RPMI7951 (cell line): ENCODE data around the gene MYRF. TPM values are rescaled to one million over a fixed set of nuclear protein-coding genes. Genes with fewer than 3 reads are reported as not detected.

Experiments used
- DNase-seq: peaks from one replicate; pipeline ENCODE4 v3.0.0-alpha.2; 2012; ENCODE audit warnings: low read depth
- total RNA-seq: library from RNA; depleted of rRNA; stranded (reverse); fragments of >200 nt; shearing (Covaris generic); gene quantifications from 2 replicates; pipeline ENCODE4 v1.2.3, GENCODE V29; 2014

MYRF gene
- total RNA-seq, 1 experiment from 2014 or later, result 0.12 TPM

DNA sequence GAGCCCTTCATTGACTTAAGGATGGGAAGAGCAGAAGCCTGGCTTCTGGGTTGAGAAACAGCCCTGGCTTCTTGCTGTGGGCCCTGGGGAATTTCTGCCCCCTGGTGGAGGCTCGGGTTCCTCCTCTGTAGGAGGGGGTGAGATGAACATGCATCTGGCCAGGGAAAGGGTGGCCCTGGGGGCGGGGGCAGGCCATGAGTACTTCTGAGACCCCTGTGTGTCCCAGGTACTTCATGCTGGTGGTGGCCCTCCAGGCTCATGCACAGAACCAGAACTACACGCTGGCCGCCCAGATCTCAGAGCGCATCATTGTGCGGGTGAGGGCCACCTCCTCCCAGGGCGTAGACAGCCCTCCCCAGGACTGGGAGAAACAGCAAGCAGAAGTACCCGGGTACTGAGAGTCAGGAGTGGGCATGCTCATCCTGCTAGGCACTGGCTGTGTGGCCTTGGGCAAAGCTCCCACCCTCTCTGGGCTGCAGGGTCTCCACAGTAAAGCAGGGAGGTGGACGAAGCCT lies 24.2 kb downstream of the MYRF start:
- DNase-seq, result peak; percentile 38

DNA sequence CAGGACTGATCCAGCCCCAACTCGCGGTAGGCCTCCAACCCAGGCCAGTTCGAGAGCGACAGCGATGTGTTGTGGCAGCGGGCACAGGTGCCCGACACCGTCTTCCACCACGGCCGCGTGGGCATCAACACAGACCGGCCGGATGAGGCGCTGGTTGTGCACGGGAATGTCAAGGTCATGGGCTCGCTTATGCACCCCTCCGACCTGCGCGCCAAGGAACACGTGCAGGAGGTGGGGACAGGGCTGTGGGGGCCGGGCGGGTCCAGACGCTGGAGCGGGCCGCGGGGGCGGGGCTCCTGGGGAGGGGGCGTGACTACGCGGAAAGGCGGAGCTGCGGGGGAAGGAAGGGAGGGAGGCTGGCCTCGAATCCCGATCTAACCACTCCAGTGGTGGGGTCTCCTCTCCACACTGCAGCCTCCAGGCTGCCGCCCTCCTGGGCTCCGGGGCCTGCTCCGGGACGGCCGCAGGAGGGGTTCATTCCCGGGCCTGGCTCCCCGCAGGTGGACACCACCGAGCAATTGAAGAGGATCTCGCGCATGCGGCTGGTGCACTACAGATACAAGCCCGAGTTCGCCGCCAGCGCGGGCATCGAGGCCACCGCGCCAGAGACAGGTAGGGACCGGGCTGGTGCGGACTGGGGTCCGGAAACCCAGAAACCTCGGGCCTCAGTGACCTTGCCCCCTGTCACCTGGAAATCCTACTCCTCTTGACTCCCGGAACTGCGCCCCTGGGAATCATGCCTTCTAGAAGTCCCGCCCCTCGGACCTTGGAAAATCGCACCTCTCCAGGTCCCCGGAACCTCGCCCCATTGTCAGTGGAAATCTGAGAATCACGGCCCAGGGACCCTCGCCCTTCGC lies 25.0 kb downstream of the MYRF start:
- peak; percentile 22 for DNase-seq

DNA sequence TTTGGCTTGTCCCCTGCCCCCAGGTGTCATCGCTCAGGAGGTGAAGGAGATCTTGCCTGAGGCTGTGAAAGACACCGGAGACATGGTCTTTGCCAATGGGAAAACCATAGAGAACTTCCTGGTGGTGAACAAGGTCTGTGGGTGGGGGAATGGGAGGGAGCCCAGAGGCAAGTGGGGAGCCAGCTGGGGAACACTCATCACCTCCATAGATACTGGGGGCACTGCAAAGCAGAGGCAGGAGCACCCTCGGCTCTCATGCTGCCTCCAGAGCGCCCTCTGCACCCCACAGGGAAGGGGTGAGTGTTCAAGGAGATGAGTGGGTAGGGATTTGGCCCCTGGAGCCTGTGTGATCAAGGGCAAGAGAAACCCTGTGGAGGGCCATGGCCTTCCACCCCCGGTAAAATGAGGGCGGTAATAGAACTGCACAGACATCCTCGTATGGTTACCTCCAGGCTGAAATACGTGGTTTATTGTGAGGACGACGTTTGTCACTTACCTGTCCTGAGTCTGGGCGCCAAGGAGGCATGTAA lies 26.0 kb downstream of the MYRF start:
- no peak for DNase-seq

DNA sequence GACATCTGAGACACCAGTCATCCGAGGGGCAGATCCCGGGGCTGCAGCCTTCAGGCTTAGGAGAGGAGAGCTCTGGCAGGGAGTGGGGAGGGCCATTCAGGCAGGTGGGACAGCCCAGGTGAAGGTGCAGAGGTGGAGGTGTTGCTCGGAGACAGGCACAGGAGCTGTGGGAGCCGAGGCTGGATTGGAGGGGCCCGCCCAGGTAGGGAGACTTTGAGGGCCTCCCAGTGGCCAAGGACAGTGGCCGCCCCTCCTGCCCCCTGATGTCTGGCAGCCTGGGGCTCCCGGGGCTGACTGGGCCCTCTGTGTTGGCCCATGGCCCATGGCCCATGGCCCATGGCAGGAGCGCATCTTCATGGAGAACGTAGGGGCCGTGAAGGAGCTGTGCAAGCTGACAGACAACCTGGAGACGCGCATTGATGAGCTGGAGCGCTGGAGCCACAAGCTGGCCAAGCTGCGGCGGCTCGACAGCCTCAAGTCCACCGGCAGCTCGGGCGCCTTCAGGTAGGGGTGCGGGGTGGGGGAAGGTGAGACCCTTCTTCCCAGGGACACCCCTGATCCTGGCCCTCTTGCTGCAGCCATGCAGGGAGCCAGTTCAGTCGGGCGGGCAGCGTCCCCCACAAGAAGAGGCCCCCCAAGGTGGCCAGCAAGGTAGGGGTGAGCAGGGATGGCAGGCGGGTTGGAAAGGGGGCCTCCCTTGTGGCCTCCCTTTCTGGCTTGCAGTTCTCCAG lies 26.6 kb downstream of the MYRF start:
- no peak for DNase-seq

DNA sequence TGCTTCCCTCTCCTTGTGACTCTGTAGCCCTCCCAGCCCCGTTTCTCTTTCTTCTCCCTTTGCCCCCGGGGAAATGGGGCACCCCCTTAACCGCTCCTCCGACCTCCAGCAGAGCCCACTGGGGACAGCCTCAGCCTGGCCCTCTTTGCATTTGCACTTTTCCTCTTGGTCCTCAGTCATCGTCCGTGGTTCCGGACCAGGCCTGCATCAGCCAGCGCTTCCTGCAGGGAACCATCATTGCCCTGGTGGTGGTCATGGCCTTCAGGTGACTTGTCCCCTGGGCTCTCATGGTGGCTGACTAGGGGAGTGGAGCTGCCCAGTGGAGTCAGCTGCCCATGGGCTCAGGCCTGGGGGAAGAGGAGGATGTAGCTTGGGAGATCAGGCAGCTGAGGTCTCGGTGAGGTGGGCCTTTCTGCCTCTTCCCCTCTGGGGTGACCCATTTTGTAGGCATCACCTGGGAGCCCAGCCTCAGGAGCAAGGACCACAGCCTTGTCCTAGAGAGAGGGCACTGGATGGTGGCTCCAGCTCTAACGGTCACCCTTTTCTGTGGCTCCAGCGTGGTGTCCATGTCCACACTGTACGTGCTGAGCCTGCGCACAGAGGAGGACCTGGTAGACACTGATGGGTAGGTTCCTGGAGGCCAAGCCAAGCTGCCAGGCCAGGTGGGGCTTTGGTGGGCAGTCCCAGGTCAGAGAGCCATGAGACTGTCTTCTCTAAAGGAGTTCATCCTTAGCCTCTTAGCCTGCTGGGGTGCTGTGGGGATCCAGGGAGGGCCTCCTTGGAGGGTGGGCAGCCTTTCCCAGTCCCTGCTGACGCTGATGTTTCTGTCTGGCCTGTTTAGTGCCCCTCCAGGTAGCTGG lies 27.5 kb downstream of the MYRF start:
- DNase-seq, result no peak

DNA sequence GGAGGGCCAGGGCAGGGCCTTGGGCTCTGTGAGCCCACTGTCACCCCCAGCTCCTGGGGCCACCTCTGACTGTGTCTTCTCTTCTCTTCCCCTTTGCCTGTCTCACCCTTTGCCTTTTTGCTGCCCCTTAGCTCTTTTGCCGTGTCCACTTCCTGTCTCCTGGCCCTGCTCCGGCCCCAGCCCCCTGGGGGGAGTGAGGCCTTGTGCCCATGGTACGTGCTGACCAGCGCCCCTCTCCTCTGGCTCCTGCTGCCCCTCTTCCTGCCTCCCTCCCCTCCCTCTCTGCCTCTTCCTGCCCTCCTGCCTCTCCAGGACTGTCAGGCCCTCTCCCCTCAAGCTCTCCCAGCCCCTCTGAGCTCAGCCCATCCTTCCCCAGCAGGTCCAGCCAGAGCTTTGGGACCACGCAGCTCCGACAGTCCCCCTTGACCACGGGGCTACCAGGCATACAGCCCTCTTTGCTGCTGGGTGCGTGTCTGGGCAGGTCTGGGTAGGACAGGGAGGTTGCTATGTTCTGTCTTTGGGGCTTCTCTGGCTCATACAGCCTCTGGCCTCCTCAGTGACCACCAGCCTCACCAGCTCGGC lies 28.2 kb downstream of the MYRF start:
- no peak for DNase-seq

DNA sequence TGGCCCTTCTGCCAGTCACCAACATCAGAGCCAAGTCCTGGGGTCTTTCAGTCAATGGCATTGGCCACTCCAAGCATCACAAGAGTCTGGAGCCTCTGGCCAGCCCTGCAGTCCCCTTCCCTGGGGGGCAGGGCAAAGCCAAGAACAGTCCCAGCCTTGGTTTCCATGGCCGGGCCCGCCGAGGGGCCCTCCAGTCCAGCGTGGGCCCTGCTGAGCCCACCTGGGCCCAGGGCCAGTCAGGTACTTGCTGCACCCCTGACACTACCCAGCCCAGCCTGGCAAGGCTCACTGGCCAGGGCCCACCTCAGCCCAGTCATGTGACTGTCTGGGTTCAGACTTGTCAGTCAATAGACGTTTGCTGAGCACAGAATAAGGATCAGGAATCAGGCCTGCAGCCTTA lies 29.1 kb downstream of the MYRF start:
- DNase-seq, result no peak

DNA sequence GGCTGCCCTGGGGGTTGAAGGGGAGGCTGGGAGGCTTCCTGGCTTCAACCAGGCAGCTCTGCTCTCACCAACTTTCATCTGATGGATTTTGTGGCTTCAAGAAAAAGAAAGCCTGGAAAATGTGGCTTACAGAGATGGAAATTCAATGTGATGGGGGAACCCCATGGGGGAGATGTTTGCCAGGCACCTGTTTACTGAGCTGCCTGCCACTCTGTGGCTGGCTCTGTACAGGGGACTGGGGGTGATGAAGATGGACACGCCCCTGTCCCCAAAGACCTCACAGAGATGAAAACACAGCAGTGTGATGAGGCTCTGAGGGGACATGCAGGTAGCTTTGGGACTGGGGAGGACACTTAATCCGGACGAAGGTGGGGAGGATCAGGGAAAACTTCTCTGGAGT lies 29.9 kb downstream of the MYRF start:
- DNase-seq, result no peak

DNA sequence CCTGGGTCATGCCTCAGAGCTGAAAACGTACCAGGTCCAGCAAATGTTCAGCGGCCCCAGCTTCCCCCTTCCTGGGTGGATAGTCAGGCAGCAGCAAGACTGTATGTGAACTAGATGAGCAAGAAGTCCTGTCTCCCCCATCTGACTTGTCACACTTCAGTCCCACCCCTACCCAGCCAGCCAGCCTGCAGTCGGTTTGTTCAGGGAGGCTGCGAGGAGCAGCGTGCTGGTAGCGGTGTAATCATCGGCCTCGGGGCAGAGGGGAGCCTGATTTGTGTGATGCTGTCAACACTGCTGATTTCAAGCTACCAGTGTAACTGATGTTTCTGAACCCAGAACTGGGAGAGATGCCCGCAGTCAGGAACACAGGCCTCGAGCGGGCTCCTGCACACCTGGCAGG lies 30.4 kb downstream of the MYRF start:
- DNase-seq, result no peak

DNA sequence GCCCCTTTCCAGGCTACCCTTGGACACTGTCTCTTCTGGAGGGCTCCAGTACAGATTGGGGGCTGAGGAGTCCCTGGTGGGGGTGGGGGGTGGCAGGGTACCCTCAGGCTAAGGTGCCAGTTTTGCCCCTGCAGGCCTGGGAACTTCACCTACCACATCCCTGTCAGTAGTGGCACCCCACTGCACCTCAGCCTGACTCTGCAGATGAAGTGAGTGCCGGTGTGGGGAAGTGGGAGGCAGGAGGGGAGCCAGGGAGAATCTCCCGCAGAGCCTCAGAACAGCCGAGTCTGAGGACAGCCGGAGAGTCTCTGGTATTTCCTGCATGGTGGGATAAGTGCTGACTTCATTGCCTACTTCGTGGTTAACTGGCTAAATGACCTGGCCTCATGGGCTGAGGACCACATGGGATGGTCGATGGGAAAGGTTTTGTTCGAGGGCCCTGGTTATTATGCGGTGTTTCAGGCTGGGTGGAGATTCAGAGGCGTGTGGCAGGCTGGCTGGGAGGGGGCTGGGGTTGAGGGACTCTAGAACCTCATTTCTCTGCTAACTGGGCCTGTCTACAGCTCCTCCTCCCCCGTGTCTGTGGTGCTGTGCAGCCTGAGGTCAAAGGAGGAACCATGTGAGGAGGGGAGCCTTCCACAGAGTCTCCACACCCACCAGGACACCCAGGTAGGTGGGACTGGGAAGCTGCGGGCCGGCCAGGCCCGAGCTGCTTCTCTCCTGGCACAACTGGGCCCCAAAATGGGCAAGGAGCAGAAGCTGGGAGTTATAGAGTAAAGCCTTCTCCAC lies 31.5 kb downstream of the MYRF start:
- no peak for DNase-seq

DNA sequence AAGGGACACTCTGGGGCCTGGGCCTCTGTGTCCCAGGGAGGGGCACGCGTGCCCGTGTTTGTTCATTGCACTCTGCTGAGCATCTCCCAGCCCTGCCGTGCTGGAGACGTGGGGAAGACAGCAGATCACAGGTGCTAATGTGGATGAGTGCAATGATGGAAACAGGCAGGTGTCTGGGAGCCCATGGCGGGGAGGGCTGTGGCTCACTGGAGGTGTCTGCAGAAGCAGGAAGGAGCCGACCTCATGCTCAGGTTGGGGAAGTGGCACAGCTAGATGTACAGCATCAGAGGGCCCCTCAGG lies 32.0 kb downstream of the MYRF start:
- DNase-seq, result no peak

DNA sequence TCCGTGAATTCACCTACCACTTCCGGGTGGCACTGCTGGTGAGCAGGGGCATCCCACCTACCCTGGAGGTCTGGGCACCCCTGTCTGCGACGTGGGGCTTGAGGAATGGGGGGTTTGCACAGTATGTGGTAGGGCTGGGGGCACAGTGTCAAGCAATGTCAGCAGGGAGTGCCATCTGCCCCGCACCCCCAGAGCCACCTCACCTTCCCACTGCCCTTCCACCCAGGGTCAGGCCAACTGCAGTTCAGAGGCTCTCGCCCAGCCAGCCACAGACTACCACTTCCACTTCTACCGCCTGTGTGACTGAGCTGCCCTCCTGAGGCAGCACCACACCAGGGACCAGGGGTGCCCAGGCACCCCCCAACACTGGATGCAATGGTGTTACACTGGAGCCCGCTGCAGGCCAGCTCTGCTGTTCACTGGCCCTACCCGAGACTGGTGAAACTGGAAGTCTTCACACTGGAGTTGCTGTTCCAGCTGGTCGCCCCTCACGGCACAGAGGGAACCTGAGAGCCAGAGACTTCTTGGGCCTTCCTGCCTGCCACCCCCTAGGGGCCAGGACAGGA lies 33.5 kb downstream of the MYRF start:
- no peak for DNase-seq

DNA sequence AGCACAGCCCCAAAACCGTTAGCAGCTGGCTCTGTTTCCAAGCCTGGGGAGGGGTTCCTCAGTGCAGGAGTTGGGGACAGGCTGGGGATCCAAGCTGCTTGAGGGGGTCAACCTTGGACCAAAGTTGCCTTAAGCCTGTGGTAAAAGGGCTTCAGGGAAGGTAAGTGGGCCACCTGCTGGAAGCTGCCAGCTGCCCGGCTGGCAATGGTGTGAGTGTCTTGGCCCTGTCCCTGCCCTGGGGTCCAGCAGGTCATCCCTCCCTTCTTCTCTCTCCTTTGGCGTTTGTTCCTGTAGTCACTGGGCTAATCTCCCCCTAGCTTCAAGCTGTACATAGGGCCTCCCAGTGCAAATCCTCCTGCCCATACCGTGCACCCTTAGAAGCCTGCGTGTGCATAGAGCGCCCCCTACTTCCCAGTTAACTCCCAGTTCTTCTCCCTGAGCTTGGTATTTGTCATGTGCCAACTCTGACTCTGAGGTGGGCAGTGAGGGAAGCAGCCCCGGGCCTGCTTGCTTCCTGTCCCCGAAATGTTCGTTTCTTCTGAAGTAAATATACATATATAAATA lies 35.6 kb downstream of the MYRF start:
- DNase-seq, result peak; percentile 12

DNA sequence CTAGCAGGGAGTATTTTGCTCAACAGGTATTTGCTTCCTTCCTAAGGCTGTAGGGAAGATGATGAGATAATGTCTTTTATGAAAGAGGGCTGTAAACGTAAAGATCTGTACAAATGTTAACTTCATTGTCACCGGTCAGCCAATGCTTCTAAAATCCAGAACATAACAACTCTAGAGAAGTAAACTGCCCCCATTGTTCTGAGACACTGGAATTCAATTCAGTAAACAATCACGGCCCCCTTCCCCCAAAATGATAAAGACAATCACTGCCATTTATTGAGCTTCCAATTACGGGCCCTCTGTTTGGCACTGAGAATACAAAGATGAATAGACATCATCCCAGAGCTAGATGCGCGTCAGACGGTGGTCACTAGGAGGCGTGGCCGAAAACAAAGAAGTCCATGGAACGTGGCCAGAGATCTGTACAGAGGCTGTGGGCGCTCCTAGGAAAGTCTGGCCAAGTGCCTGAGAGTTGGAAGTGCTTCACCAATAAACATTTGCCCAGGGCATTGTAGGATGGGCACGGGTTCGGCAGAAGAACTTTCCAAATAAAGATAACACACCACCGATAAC lies 39.4 kb downstream of the MYRF start:
- DNase-seq, result peak; percentile 88

DNA sequence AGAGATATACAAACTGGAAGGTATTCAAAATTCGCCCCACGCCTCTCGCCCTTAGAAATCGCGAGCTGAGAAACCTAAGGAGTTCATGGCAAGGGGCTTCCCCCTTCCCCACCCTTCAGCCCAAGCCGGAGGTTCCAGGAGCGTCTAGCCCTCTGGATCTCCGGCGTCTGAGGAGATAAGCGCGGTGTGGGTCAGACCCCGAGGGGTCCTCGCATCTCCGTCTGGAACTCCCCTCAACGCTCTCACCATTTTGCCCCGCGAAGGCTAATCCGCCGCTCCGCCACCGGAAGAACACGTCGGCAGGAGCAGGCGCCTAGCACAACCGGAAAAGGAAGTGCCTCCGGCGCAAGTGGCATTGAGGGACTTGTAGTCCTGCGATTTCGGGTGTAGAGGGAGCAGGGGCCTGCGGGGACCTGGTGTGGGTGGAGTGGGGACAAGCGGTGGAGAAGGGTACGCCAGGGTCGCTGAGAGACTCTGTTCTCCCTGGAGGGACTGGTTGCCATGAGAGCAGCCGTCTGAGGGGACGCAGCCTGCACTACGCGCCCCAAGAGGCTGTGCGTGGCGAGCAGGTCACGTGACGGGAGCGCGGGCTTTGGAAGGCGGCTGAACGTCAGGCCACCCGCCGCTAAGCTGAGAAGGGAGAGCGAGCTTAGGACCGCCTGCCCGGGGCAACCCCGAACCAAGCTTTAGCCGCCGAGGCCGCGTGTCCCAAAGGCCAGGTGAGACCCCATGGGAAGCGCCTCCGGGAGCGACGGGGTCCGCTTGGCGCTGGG lies 40.1 kb downstream of the MYRF start, which contains the start of the genes FEN1 and TMEM258:
TSS of gene FEN1 (plus strand) at position 602 of the 773 bp plus-strand sequence. CDS start 2,451 bp downstream, outside the sequence.
TSS of gene TMEM258 (minus strand) at position 290 of the 773 bp plus-strand sequence. CDS start at position 249, 41 bp downstream.
- DNase-seq, result peak; percentile 93

DNA sequence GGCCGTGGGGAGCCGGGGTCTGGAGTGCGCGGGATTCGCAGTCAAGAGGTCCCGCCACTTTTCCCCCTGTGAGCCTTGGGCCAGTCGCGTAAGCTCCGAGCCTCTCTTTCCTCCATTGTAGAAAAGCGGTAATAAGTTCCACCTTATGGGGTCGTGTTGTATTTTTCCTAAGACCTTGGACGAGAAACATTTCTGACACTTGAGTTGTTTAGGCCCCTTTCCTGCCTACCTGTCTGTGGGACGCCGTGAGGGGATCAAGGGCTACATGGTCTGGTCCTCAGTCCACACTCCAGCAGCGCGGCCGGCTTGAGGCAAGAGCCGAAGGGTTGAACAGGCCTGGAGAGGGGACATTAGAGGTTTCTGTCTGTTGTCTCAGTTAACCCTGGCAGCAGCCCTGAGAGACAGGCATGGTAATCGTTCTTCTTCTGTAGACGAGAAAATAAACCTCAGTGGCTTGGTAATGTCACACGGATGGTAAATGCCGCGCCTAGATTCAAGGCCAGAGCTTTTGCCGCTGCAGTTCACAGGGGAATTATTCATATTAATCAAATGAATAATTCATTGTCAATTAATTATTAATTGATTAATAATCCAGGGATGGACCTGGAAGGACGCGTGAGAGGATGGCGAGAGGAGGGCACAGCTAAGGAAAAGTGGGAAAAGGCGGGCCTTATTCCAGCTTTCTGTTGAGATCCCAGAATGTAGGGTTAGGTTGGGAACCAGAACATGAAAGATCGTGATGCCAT lies 40.8 kb downstream of the MYRF start:
- DNase-seq, result no peak

DNA sequence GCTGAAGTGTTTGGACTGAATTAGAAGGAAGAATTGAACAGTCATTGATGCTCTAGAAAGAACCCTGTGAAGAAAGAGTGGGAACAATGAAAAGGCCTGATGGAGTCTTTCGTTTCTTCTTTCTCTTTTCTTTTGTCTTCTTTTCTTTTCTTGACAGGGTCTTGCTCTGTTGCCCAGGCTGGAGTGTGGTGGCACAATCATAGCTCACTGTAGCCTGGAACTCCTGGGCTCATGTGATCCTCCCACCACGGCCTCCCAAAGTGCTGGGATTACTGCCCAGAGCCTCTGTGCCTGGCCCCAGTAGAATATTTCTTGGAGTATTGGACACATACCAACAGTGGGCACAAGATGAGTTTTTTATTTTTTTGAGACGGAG lies 41.4 kb downstream of the MYRF start:
- peak; percentile 14 for DNase-seq

DNA sequence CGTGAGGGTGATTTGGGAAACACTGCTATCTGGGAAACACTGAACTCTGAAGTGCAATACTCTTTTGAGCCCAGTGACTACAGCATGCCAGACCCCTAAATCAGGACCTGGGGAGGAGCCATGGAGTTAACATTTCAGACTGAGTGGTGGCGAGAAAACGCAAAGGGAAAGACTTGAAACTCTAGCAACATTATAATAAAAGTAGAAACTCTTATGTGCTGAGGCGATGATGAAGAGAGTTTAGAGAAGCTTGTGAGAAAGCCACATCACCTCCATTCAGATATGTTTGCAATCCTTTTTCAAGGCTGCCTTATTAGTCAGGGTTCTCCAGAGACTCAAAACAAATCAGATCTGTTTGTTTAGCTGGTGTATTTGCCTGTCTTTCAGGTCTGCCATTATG lies 42.1 kb downstream of the MYRF start:
- DNase-seq, result no peak
